Stomach (tissue), 4 donors: Measurements from ENCODE around the gene BBS9.

Experiments
- CTCF ChIP-seq, 7 experiments: fragments of 450-650 bp in 4 of 7; fragments of 200-600 bp in 3 of 7; sonication (generic) in 3 of 7; IDR thresholded peaks; one replicate each; pipeline ENCODE4 v1.5.1; 2016 to 2019; ENCODE audit warnings: antibody characterized with exemption in 7 of 7, control low read depth in 2 of 7, mild to moderate bottlenecking in 1 of 7
- EP300 ChIP-seq: sonication (generic); formaldehyde crosslinking; IDR thresholded peaks from one replicate; pipeline ENCODE4 v1.6.1; 2017; ENCODE audit warnings: antibody characterized with exemption
- POLR2A ChIP-seq, 4 donors: fragments of 450-650 bp; IDR thresholded peaks; one replicate each; pipeline ENCODE4 v1.6.1; 2016; ENCODE audit warnings: antibody characterized with exemption in 4 of 4, control low read depth in 2 of 4, mild to moderate bottlenecking in 1 of 4, moderate library complexity in 1 of 4
- POLR2AphosphoS5 ChIP-seq, 3 donors: sonication (generic); formaldehyde crosslinking; IDR thresholded peaks; one replicate each; pipeline ENCODE4 v1.6.1; 2016; ENCODE audit warnings: antibody characterized with exemption in 3 of 3

DNA sequence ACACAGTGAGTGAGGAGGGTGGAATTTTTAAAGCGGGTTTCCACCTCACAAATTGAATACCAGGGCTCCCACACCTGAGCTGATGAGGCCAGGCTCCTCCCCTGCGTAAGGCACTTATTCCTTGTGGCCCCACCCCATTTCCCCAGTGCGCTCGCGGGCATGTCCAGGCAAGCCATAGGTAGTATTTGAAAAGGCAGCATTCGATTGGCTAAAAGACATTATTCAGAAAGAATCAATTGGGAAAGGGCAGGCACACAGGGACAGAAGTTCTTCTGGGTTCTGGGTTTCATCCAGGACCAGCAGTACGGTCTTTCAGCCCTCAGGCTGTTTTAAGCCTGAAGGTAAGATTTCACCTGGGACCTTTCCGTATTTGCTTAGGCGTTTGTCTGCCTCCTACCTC, 222.3 kb downstream of the BBS9 start:
- TF ChIP-seq POLR2A (IDR thresholded peaks at IDR 0.05), result no peak
- TF ChIP-seq CTCF (IDR thresholded peaks at IDR 0.05), result no peak
- TF ChIP-seq EP300, result no peak
- TF ChIP-seq POLR2AphosphoS5 (IDR thresholded peaks at IDR 0.05), result no peak
